Neuronal stem cell (in vitro differentiated cells): ENCODE measurements around the gene WDR93.
A peak's percentile ranks its signal among the peaks of the same experiment; 100 is the strongest.

Experiments
- DNase-seq: peaks from one replicate; pipeline ENCODE4 v3.0.0-alpha.2; 2013; ENCODE audit warnings: low spot score
- H2AFZ ChIP-seq: one replicate; pipeline ENCODE4 v1.6.1; 2013; ENCODE audit warnings: mild to moderate bottlenecking, low read length, inconsistent platforms
- H2AK5ac ChIP-seq: 2 replicates; pipeline ENCODE4 v1.6.1; 2013; ENCODE audit warnings: low read depth, mild to moderate bottlenecking, inconsistent platforms, low read length, moderate library complexity, mixed read lengths
- H2BK120ac ChIP-seq: 2 replicates; pipeline ENCODE4 v1.6.1; 2013; ENCODE audit warnings: low read depth, mild to moderate bottlenecking, inconsistent platforms, low read length, moderate library complexity, mixed read lengths
- H2BK12ac ChIP-seq: one replicate; pipeline ENCODE4 v1.6.1; 2013; ENCODE audit warnings: low read length, inconsistent platforms
- H2BK15ac ChIP-seq: 2 replicates; pipeline ENCODE4 v1.6.1; 2013; ENCODE audit warnings: mild to moderate bottlenecking, low read length, inconsistent platforms, mixed read lengths
- H2BK5ac ChIP-seq: one replicate; pipeline ENCODE4 v1.6.1; 2013; ENCODE audit warnings: inconsistent platforms, mild to moderate bottlenecking, low read length, moderate library complexity
- H3K14ac ChIP-seq: one replicate; pipeline ENCODE4 v1.6.1; 2013; ENCODE audit warnings: low read length, inconsistent platforms
- H3K18ac ChIP-seq: 2 replicates; pipeline ENCODE4 v1.6.1; 2013; ENCODE audit warnings: low read length, inconsistent platforms
- H3K23ac ChIP-seq: 2 replicates; pipeline ENCODE4 v1.6.1; 2013; ENCODE audit warnings: low read depth, mild to moderate bottlenecking, mixed read lengths, low read length, inconsistent platforms; ENCODE audit not compliant: poor library complexity
- H3K27ac ChIP-seq: replicated peaks from 3 replicates; pipeline ENCODE4 v1.5.1; 2013; ENCODE audit warnings: low read length, inconsistent platforms
- H3K27me3 ChIP-seq, 3 experiments: 2 replicates each; pipeline ENCODE4 v1.6.1; 2013; ENCODE audit warnings: low read length in 3 of 3, mild to moderate bottlenecking in 2 of 3, inconsistent platforms in 1 of 3, low read depth in 1 of 3, mixed read lengths in 1 of 3, moderate library complexity in 1 of 3; ENCODE audit not compliant: control insufficient read depth in 3 of 3, insufficient read depth in 3 of 3
- H3K36me3 ChIP-seq, 2 donors: replicated peaks in 1 of 2; 2 replicates each; pipeline ENCODE4 v1.6.1; 2013; ENCODE audit warnings: low read length in 2 of 2; ENCODE audit not compliant: control insufficient read depth in 2 of 2, insufficient read depth in 2 of 2
- H3K4ac ChIP-seq: 2 replicates; pipeline ENCODE4 v1.6.1; 2013; ENCODE audit warnings: inconsistent platforms, mild to moderate bottlenecking, low read length, moderate library complexity
- H3K4me1 ChIP-seq, 2 donors: 1 replicate in 1 of 2; 2 replicates in 1 of 2; pipeline ENCODE4 v1.6.1; 2013; ENCODE audit warnings: low read length in 2 of 2, low read depth in 1 of 2; ENCODE audit not compliant: control insufficient read depth in 2 of 2, insufficient read depth in 1 of 2
- H3K4me2 ChIP-seq: one replicate; pipeline ENCODE4 v1.6.1; 2013; ENCODE audit warnings: mild to moderate bottlenecking, low read length, inconsistent platforms; ENCODE audit not compliant: insufficient read depth, poor library complexity, severe bottlenecking
- H3K4me3 ChIP-seq, 2 donors: 2 replicates each; pipeline ENCODE4 v1.5.1; 2013; ENCODE audit warnings: low read length in 2 of 2, mild to moderate bottlenecking in 2 of 2, inconsistent platforms in 1 of 2, moderate library complexity in 1 of 2
- H3K79me1 ChIP-seq: one replicate; pipeline ENCODE4 v1.6.1; 2013; ENCODE audit warnings: low read depth, mild to moderate bottlenecking, inconsistent platforms, low read length, moderate library complexity
- H3K9ac ChIP-seq: one replicate; pipeline ENCODE4 v1.6.1; 2013; ENCODE audit warnings: mild to moderate bottlenecking, low read depth, low read length, inconsistent platforms; ENCODE audit not compliant: poor library complexity
- H3K9me3 ChIP-seq, 2 donors: replicated peaks in 1 of 2; 2 replicates each; pipeline versions ENCODE3 to v1.6.1; 2013; ENCODE audit warnings: low read length in 2 of 2, mild to moderate bottlenecking in 2 of 2, inconsistent platforms in 1 of 2, low read depth in 1 of 2, mixed read lengths in 1 of 2, moderate library complexity in 1 of 2; ENCODE audit not compliant: control insufficient read depth in 2 of 2, insufficient read depth in 1 of 2
- H4K8ac ChIP-seq: one replicate; pipeline ENCODE4 v1.6.1; 2013; ENCODE audit warnings: low read depth, mild to moderate bottlenecking, inconsistent platforms, low read length, moderate library complexity
- H4K91ac ChIP-seq: one replicate; pipeline ENCODE4 v1.6.1; 2013; ENCODE audit warnings: low read length, low read depth, mild to moderate bottlenecking, inconsistent platforms; ENCODE audit not compliant: poor library complexity
- WGBS, 2 donors: extraction: QIAGEN DNeasy Blood & Tissue Kit; methylation state at CpG; one replicate each; pipeline ENCODE4 v1.1.7; 2013; ENCODE audit warnings: missing lambda C conversion rate in 2 of 2, mixed read lengths in 1 of 2; ENCODE audit not compliant: insufficient read length in 2 of 2, insufficient replicate concordance in 1 of 2; ENCODE audit errors: extremely low coverage in 2 of 2; 5-methylcytosine and 5-hydroxymethylcytosine counted together

Gene WDR93

GRCh38 chr15:89766357-89767311 lies 76.0 kb downstream of the WDR93 start:
- peak overlapping the region; percentile 90 for H2AK5ac ChIP-seq
- no peak overlapping the region for H3K4me3 ChIP-seq
- H2BK120ac ChIP-seq, result no peak overlapping the region
- no peak overlapping the region for H4K8ac ChIP-seq
- H3K79me1 ChIP-seq, result no peaks in the 10 kb centered on the region
- H4K91ac ChIP-seq, result no peak overlapping the region
- no peak overlapping the region for H3K23ac ChIP-seq
- no peak overlapping the region for H2AFZ ChIP-seq
- H3K9ac ChIP-seq, result peak overlapping the region; percentile 57
- no peak overlapping the region for H3K14ac ChIP-seq
- no CpG with 5 or more reads among the region's 16 CpGs for WGBS, 2 donors
- no peak overlapping the region for H2BK12ac ChIP-seq
- H3K4ac ChIP-seq, result no peak overlapping the region
- H2BK5ac ChIP-seq, result no peak overlapping the region
- peak overlapping the region; percentile 16 for H3K18ac ChIP-seq
- H3K27ac ChIP-seq, result no peak overlapping the region
- no peak for DNase-seq
- H3K4me2 ChIP-seq, result no peak overlapping the region
- H2BK15ac ChIP-seq, result no peak overlapping the region
- H3K27me3 ChIP-seq, result no peaks in the 10 kb centered on the region
- peaks cover 0 to 3% of the 10 kb centered on the region in 2 donors for H3K9me3 ChIP-seq
- no peaks in the 10 kb centered on the region for H3K4me1 ChIP-seq
- no peaks in the 10 kb centered on the region for H3K36me3 ChIP-seq

- Histone ChIP-seq H2AFZ (no peak overlapping the region), H4K91ac (no peak overlapping the region), H2BK5ac (peak overlapping the region; percentile 11), H3K4me2 (no peak overlapping the region), H3K23ac (no peak overlapping the region), H3K36me3 (no peaks in the 10 kb centered on the region), H3K4me3 (peak overlapping the region in 1 of 2 donors; percentile 39), H3K79me1 (no peaks in the 10 kb centered on the region), H2BK12ac (no peak overlapping the region), H3K18ac (peak overlapping the region; percentile 68), H3K27me3 (no peaks in the 10 kb centered on the region), H3K4me1 (no peaks in the 10 kb centered on the region), H3K27ac (no peak overlapping the region), H4K8ac (no peak overlapping the region), H3K9ac (no peak overlapping the region), H2AK5ac (peak overlapping the region; percentile 37), H2BK15ac (no peak overlapping the region), H3K14ac (peak overlapping the region; percentile 9), H2BK120ac (no peak overlapping the region), H3K9me3 (peaks cover 0 to 1% of the 10 kb centered on the region in 2 donors), H3K4ac (no peak overlapping the region)
- DNase-seq, result no peak
- no CpG with 5 or more reads among the region's 8 CpGs for WGBS, 2 donors
Observed at GRCh38 chr15:89767411-89767915, 76.9 kb downstream of the WDR93 start.

- Histone ChIP-seq H3K79me1 (no peaks in the 10 kb centered on the region), H3K9me3 (peaks cover 0 to 1% of the 10 kb centered on the region in 2 donors), H4K91ac (no peak overlapping the region), H3K4me2 (no peak overlapping the region), H2AFZ (no peak overlapping the region), H3K4ac (no peak overlapping the region), H2BK12ac (no peak overlapping the region), H4K8ac (no peak overlapping the region), H2BK120ac (no peak overlapping the region), H3K27me3 (no peaks in the 10 kb centered on the region), H3K18ac (peak overlapping the region; percentile 68), H2BK5ac (peak overlapping the region; percentile 11), H3K36me3 (no peaks in the 10 kb centered on the region), H3K14ac (no peak overlapping the region), H3K4me1 (no peaks in the 10 kb centered on the region), H3K27ac (no peak overlapping the region), H3K9ac (no peak overlapping the region), H2BK15ac (no peak overlapping the region), H2AK5ac (no peak overlapping the region), H3K23ac (no peak overlapping the region), H3K4me3 (peak overlapping the region in 1 of 2 donors; percentile 39)
- DNase-seq, result no peak
- WGBS, 2 donors, result no CpG with 5 or more reads among the region's 7 CpGs
Observed at GRCh38 chr15:89768071-89768500, 77.5 kb downstream of the WDR93 start.

GRCh38 chr15:89769366-89769765 lies 78.8 kb downstream of the WDR93 start:
- Histone ChIP-seq H2BK12ac (no peak overlapping the region), H3K23ac (no peak overlapping the region), H2BK120ac (no peak overlapping the region), H3K4ac (no peak overlapping the region), H4K8ac (no peak overlapping the region), H4K91ac (no peak overlapping the region), H3K4me1 (no peaks in the 10 kb centered on the region), H3K9ac (no peak overlapping the region), H3K36me3 (no peaks in the 10 kb centered on the region), H3K27ac (no peak overlapping the region), H3K79me1 (no peaks in the 10 kb centered on the region), H3K14ac (no peak overlapping the region), H2BK5ac (no peak overlapping the region), H3K9me3 (peaks cover 0 to 1% of the 10 kb centered on the region in 2 donors), H3K4me2 (no peak overlapping the region), H3K27me3 (no peaks in the 10 kb centered on the region), H2AFZ (no peak overlapping the region), H2AK5ac (no peak overlapping the region), H3K4me3 (no peak overlapping the region), H2BK15ac (no peak overlapping the region), H3K18ac (no peak overlapping the region)
- no CpG with 5 or more reads among the region's 3 CpGs for WGBS, 2 donors
- DNase-seq, result no peak
